KMS-11 (cell line): Measurements from ENCODE around the gene DTNB.

Experiments
- H2AFZ ChIP-seq: fragments of 200-600 bp; sonication (generic); 2 replicates; pipeline ENCODE4 v1.6.1; 2016; ENCODE audit warnings: antibody characterized with exemption, mixed run types, low read depth
- H3K27ac ChIP-seq: fragments of 200-600 bp; sonication (generic); 2 replicates; pipeline ENCODE4 v1.6.1; 2016; ENCODE audit warnings: mild to moderate bottlenecking, mixed run types
- H3K27me3 ChIP-seq: fragments of 200-600 bp; sonication (generic); 2 replicates; pipeline ENCODE4 v1.6.1; 2017; ENCODE audit warnings: mild to moderate bottlenecking, low read depth, mixed run types, moderate library complexity; ENCODE audit not compliant: insufficient read depth
- H3K36me3 ChIP-seq: fragments of 200-600 bp; sonication (generic); 2 replicates; pipeline ENCODE4 v1.6.1; 2017; ENCODE audit warnings: mild to moderate bottlenecking, mixed run types; ENCODE audit not compliant: insufficient read depth
- H3K4me1 ChIP-seq: fragments of 200-600 bp; sonication (generic); 2 replicates; pipeline ENCODE4 v1.6.1; 2016; ENCODE audit warnings: mild to moderate bottlenecking, low read depth, mixed run types; ENCODE audit not compliant: poor library complexity, severe bottlenecking
- H3K4me2 ChIP-seq: fragments of 200-600 bp; sonication (generic); 2 replicates; pipeline ENCODE4 v1.7.0; 2016; ENCODE audit warnings: mild to moderate bottlenecking, mixed run types
- H3K4me3 ChIP-seq: fragments of 200-600 bp; sonication (generic); IDR thresholded peaks from 2 replicates; pipeline ENCODE4 v1.6.1; 2017; ENCODE audit warnings: low read depth, low read length, mixed read lengths; ENCODE audit not compliant: insufficient read depth
- H3K79me2 ChIP-seq: fragments of 200-600 bp; sonication (generic); 2 replicates; pipeline ENCODE4 v1.6.1; 2016; ENCODE audit warnings: low read depth, mixed run types; ENCODE audit not compliant: insufficient read depth
- H3K9ac ChIP-seq: fragments of 200-600 bp; sonication (generic); 2 replicates; pipeline ENCODE4 v1.6.1; 2016; ENCODE audit warnings: mild to moderate bottlenecking, mixed run types
- H4K20me1 ChIP-seq: fragments of 200-600 bp; sonication (generic); 2 replicates; pipeline ENCODE4 v1.6.1; 2016; ENCODE audit warnings: mild to moderate bottlenecking, mixed run types; ENCODE audit not compliant: insufficient read depth
- CTCF ChIP-seq: fragments of 200-600 bp; sonication (generic); conservative IDR thresholded peaks from 2 replicates; pipeline ENCODE4 v1.6.1; 2017; ENCODE audit warnings: low read depth, mild to moderate bottlenecking, antibody characterized with exemption, low read length, moderate library complexity, mixed read lengths

The DTNB gene

DNA sequence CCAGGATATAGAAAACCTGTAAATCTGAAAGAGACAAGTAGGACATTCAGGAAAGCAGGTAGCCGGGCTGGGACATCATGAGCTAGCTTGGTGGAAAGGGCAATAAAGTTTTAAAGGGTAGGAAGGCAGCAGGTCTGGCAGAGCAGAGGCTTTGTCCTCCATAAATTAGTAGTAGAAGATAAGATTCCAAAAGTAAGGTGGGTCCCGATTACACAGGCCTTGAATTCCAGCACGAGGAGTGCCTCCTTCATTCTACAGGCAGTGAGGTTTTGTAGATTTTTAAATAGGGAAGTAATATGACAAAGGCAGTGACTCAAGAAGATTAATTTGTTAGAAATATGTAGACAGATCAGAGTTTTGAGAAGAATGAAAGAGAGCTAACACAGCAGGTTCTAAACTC, 160.7 kb downstream of the DTNB start:
- Histone ChIP-seq H3K4me2 (no peak overlapping the region), H3K27ac (no peak overlapping the region), H3K36me3 (no peaks in the 10 kb centered on the region), H3K4me3 (no peak overlapping the region), H2AFZ (no peak overlapping the region), H3K9ac (no peak overlapping the region), H3K27me3 (no peaks in the 10 kb centered on the region), H3K79me2 (no peaks in the 10 kb centered on the region), H3K4me1 (peaks cover 4% of the 10 kb centered on the region), H4K20me1 (no peaks in the 10 kb centered on the region)
- TF ChIP-seq CTCF, result no peak

GRCh38 chr2:25506226-25506625, 167.2 kb downstream of the DTNB start:
- H3K9ac ChIP-seq, result no peak overlapping the region
- no peaks in the 10 kb centered on the region for H3K27me3 ChIP-seq
- no peaks in the 10 kb centered on the region for H4K20me1 ChIP-seq
- no peaks in the 10 kb centered on the region for H3K36me3 ChIP-seq
- no peak overlapping the region for H2AFZ ChIP-seq
- no peak overlapping the region for H3K4me3 ChIP-seq
- no peak for TF ChIP-seq CTCF
- H3K4me2 ChIP-seq, result no peak overlapping the region
- no peaks in the 10 kb centered on the region for H3K4me1 ChIP-seq
- no peak overlapping the region for H3K27ac ChIP-seq
- H3K79me2 ChIP-seq, result no peaks in the 10 kb centered on the region

- Histone ChIP-seq H3K27me3 (no peaks in the 10 kb centered on the region), H3K36me3 (no peaks in the 10 kb centered on the region), H3K27ac (no peak overlapping the region), H3K79me2 (no peaks in the 10 kb centered on the region), H3K4me3 (no peak overlapping the region), H4K20me1 (no peaks in the 10 kb centered on the region), H3K4me1 (no peaks in the 10 kb centered on the region), H2AFZ (no peak overlapping the region), H3K4me2 (no peak overlapping the region), H3K9ac (no peak overlapping the region)
- TF ChIP-seq CTCF, result no peak
Measured at GRCh38 chr2:25505622-25506021, 167.8 kb downstream of the DTNB start.

DNA sequence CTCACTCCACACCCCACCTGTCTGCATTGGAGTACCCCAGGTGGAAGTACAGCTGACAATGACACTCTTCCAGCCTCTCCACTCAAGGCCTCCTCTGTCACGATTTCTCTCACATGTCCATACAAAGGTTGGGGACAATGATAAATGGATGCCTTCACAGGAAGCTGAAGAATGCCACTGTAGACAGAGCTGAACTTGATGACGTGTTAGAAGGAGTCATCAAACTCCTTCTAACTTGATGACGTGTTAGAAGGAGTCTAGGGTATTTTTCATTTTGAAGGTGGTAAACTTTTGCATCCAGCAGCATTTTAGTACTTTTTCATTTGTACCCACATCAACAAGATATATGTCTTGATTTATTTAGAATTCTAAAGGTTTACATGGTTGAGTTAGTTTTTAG, 168.2 kb downstream of the DTNB start:
- Histone ChIP-seq H3K79me2 (no peaks in the 10 kb centered on the region), H3K4me2 (no peak overlapping the region), H3K36me3 (no peaks in the 10 kb centered on the region), H3K27ac (no peak overlapping the region), H3K4me1 (no peaks in the 10 kb centered on the region), H3K27me3 (no peaks in the 10 kb centered on the region), H3K4me3 (no peak overlapping the region), H3K9ac (no peak overlapping the region), H2AFZ (no peak overlapping the region), H4K20me1 (no peaks in the 10 kb centered on the region)
- TF ChIP-seq CTCF, result no peak

- H4K20me1 ChIP-seq, result no peaks in the 10 kb centered on the region
- no peak overlapping the region for H3K4me3 ChIP-seq
- H3K36me3 ChIP-seq, result no peaks in the 10 kb centered on the region
- no peaks in the 10 kb centered on the region for H3K79me2 ChIP-seq
- no peak overlapping the region for H3K27ac ChIP-seq
- no peak overlapping the region for H3K4me2 ChIP-seq
- no peak overlapping the region for H3K9ac ChIP-seq
- no peak for TF ChIP-seq CTCF
- no peaks in the 10 kb centered on the region for H3K4me1 ChIP-seq
- H3K27me3 ChIP-seq, result no peaks in the 10 kb centered on the region
- no peak overlapping the region for H2AFZ ChIP-seq
Measured at GRCh38 chr2:25504266-25504665, 169.1 kb downstream of the DTNB start.
